ENCODE measurements around the gene RPL27.

RPL27 gene

GRCh38 chr17:43021741-43022512, 23.7 kb downstream of the RPL27 start, which contains the start of gene VAT1:
TSS of gene VAT1 (minus strand) at chr17:43022385. CDS start at chr17:43022322, 63 bp downstream.
- DNase-seq: no peak

GRCh38 chr17:43024407-43025289, 26.4 kb downstream of the RPL27 start, which contains the start of gene RND2:
TSS of gene RND2 (plus strand) at chr17:43025231. CDS start at chr17:43025348, 117 bp downstream.
- DNase-seq: no peak

GRCh38 chr17:43025290-43025657, 27.1 kb downstream of the RPL27 start:
- DNase-seq: no peak

- no peak for DNase-seq
Observed at GRCh38 chr17:43025766-43026537, 27.7 kb downstream of the RPL27 start.

- DNase-seq: no peak
Observed at GRCh38 chr17:43026595-43026994, 28.4 kb downstream of the RPL27 start.

GRCh38 chr17:43027091-43028032, 29.1 kb downstream of the RPL27 start:
- DNase-seq: no peak

GRCh38 chr17:43028221-43028861, 30.1 kb downstream of the RPL27 start:
- DNase-seq: no peak

- DNase-seq: no peak
Observed at GRCh38 chr17:43030137-43030767, 32.0 kb downstream of the RPL27 start.

GRCh38 chr17:43031666-43032065, 33.4 kb downstream of the RPL27 start:
- no peak for DNase-seq

- DNase-seq: no peak
Observed at GRCh38 chr17:43033948-43034881, 36.0 kb downstream of the RPL27 start.

GRCh38 chr17:43034894-43035293, 36.7 kb downstream of the RPL27 start:
- no peak for DNase-seq

- DNase-seq: no peak
Observed at GRCh38 chr17:43039646-43040045, 41.4 kb downstream of the RPL27 start.

GRCh38 chr17:43040655-43041054, 42.4 kb downstream of the RPL27 start:
- DNase-seq: no peak

- DNase-seq: no peak
Observed at GRCh38 chr17:43042025-43042628, 43.9 kb downstream of the RPL27 start.

GRCh38 chr17:43043307-43043706, 45.1 kb downstream of the RPL27 start:
- DNase-seq: no peak

GRCh38 chr17:43044024-43044423, 45.8 kb downstream of the RPL27 start:
- DNase-seq: no peak

- no peak for DNase-seq
Observed at GRCh38 chr17:43051969-43052368, 53.8 kb downstream of the RPL27 start.
